HepG2 (cell line): Measurements from ENCODE around the gene VWA1. TPM values are rescaled to one million over a fixed set of nuclear protein-coding genes. Genes with fewer than 3 reads are reported as not detected.
A peak's percentile ranks its signal among the peaks of the same experiment; 100 is the strongest.

Experiments used
- CHD4 ChIP-seq: fragments of 200-600 bp; sonication (generic); IDR thresholded peaks from 2 replicates; pipeline ENCODE4 v1.7.0; 2017; ENCODE audit warnings: mild to moderate bottlenecking, low read length, borderline replicate concordance
- E2F2 ChIP-seq: sonication (generic); formaldehyde crosslinking; IDR thresholded peaks from 2 replicates; pipeline ENCODE4 v1.4.0; 2020; ENCODE audit warnings: missing genetic modification reagents, borderline replicate concordance
- GLI4 ChIP-seq: sonication (generic); formaldehyde crosslinking; IDR thresholded peaks from 2 replicates; pipeline ENCODE4 v1.5.1; 2020; ENCODE audit warnings: missing genetic modification reagents, mild to moderate bottlenecking, moderate library complexity, borderline replicate concordance
- GTF3A ChIP-seq: sonication (generic); formaldehyde crosslinking; conservative IDR thresholded peaks from 2 replicates; pipeline ENCODE4 v1.4.0; 2020; ENCODE audit warnings: mild to moderate bottlenecking, missing genetic modification reagents
- HMG20A ChIP-seq: IDR thresholded peaks from 2 replicates; pipeline ENCODE4 v1.6.1; 2016; ENCODE audit warnings: borderline replicate concordance
- KDM1A ChIP-seq: IDR thresholded peaks from 2 replicates; pipeline ENCODE4 v1.6.1; 2016; ENCODE audit warnings: missing compliant biosample characterization
- MED13 ChIP-seq: sonication (generic); formaldehyde crosslinking; IDR thresholded peaks from 2 replicates; pipeline ENCODE4 v1.5.0; 2020; ENCODE audit warnings: missing genetic modification reagents
- MZF1 ChIP-seq: sonication (generic); formaldehyde crosslinking; IDR thresholded peaks from 2 replicates; pipeline ENCODE4 v1.8.1; 2023; ENCODE audit warnings: mild to moderate bottlenecking, missing genetic modification reagents, borderline replicate concordance
- NCOA1 ChIP-seq: sonication (generic); formaldehyde crosslinking; IDR thresholded peaks from 2 replicates; pipeline ENCODE4 v1.9.0; 2021; ENCODE audit warnings: missing genetic modification reagents
- NR2F2 ChIP-seq: IDR thresholded peaks from 2 replicates; pipeline ENCODE4 v1.6.1; 2012; ENCODE audit warnings: low read depth, inconsistent platforms, borderline replicate concordance
- RAD21 ChIP-seq: fragments of 450-650 bp; formaldehyde crosslinking; IDR thresholded peaks from 2 replicates; pipeline ENCODE4 v1.5.0; 2020; ENCODE audit warnings: mild to moderate bottlenecking
- RBAK ChIP-seq: sonication (generic); formaldehyde crosslinking; IDR thresholded peaks from 2 replicates; pipeline ENCODE4 v1.5.1; 2020; ENCODE audit warnings: mild to moderate bottlenecking, missing genetic modification reagents
- SMAD3 ChIP-seq: sonication (generic); formaldehyde crosslinking; IDR thresholded peaks from 2 replicates; pipeline ENCODE4 v1.4.0; 2020; ENCODE audit warnings: missing genetic modification reagents
- ZEB1 ChIP-seq: IDR thresholded peaks from 2 replicates; pipeline ENCODE4 v1.6.1; 2012; ENCODE audit warnings: mild to moderate bottlenecking, low read depth, inconsistent platforms; ENCODE audit not compliant: insufficient replicate concordance
- ZNF430 ChIP-seq: sonication (generic); formaldehyde crosslinking; IDR thresholded peaks from 2 replicates; pipeline ENCODE4 v1.9.0; 2021; ENCODE audit warnings: mild to moderate bottlenecking, missing genetic modification reagents
- ZNF639 ChIP-seq: conservative IDR thresholded peaks from 2 replicates; pipeline ENCODE4 v1.6.1; 2018; ENCODE audit warnings: missing genetic modification reagents
- polyA plus RNA-seq, 8 experiments: library from polyadenylated mRNA; depleted of rRNA in 3 of 8; stranded (reverse) in 7 of 8; unstranded in 1 of 8; fragments of >200 nt; fragmentation: Illumina TruSeq in 4 of 8; extraction: Trizol in 4 of 8; gene quantifications; 2 replicates each; pipeline versions ENCODE4 v1.2.1 to v1.2.3, GENCODE V29; 2011 to 2016; ENCODE audit warnings: low read depth in 4 of 8, missing spikeins in 1 of 8, mixed read lengths in 1 of 8; ENCODE audit not compliant: insufficient read depth in 1 of 8
- total RNA-seq, 5 experiments: library from RNA; depleted of rRNA; stranded (reverse); fragments of >200 nt; fragmentation: Illumina TruSeq; extraction: Trizol; gene quantifications; 2 replicates each; pipeline ENCODE4 v1.2.3, GENCODE V29; 2016; ENCODE audit warnings: low read depth in 1 of 5
- TF ChIP-seq, protein P1 (sequence below): sonication (generic); formaldehyde crosslinking; IDR thresholded peaks from 2 replicates; pipeline ENCODE4 v1.5.0; 2020; ENCODE audit warnings: mild to moderate bottlenecking, low read depth, missing genetic modification reagents, borderline replicate concordance
- TF ChIP-seq, protein P2 (sequence below): sonication (generic); formaldehyde crosslinking; conservative IDR thresholded peaks from 2 replicates; pipeline ENCODE4 v1.8.0; 2022; ENCODE audit warnings: low read depth, missing genetic modification reagents
- TF ChIP-seq, protein P3 (sequence below): sonication (generic); formaldehyde crosslinking; IDR thresholded peaks from 2 replicates; pipeline ENCODE4 v1.8.1; 2023; ENCODE audit warnings: mild to moderate bottlenecking, missing genetic modification reagents
- TF ChIP-seq, protein P4 (sequence below): sonication (generic); formaldehyde crosslinking; IDR thresholded peaks from 2 replicates; pipeline ENCODE4 v1.9.0; 2021; ENCODE audit warnings: missing genetic modification reagents, borderline replicate concordance

Gene VWA1
- total and polyA plus RNA-seq, 2 of the 13 experiments (the other 11 are each of a cell fraction or from before 2014, with no cell fraction given): 40.9 to 57.5 TPM

DNA sequence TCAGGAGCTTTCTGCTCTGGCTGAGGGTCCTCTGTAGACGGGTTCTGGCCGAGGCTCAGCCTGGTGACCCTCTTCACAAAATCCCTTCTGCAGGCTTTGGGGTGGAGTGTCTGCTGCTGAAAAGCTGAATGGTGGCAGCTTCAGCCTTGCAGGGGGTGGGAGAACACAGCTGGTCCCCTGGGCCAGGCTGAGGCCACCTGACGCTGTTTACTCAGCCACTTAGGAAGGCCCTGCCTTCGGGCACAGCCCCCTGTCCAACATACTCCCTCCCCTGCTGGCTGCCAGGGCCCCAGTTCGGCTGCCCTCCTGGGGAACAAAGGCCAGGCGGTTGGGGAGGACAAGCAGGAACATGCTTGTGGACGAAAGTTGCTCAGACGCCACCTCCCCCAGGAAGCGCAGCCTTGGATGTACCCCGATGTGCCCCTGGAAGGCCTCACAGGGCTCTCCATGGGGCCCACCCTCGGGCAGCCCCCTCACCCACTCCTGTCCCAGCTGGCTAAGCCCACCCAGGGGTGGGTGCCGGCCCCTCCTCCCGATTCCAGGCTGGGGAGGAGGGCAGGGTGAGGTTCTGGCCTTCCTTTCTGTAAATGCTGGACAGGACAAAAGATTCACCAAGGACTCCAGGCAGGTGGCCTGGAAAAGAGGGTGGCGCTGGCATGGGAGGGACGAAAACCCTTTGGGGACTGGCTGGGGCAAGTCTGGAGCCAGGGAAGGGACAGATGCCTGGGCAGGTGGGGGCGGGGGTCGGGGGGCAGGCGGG is 14.2 kb upstream of the VWA1 start, which contains the start of gene ANKRD65 (continued):
- no peak for TF ChIP-seq CHD4
- TF ChIP-seq RAD21 (CRISPR knock-in tag): no peak
- no peak for TF ChIP-seq GTF3A (CRISPR knock-in tag)
- TF ChIP-seq, protein P1, sequence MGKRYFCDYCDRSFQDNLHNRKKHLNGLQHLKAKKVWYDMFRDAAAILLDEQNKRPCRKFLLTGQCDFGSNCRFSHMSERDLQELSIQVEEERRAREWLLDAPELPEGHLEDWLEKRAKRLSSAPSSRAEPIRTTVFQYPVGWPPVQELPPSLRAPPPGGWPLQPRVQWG (CRISPR knock-in tag): no peak
- TF ChIP-seq, protein P2, sequence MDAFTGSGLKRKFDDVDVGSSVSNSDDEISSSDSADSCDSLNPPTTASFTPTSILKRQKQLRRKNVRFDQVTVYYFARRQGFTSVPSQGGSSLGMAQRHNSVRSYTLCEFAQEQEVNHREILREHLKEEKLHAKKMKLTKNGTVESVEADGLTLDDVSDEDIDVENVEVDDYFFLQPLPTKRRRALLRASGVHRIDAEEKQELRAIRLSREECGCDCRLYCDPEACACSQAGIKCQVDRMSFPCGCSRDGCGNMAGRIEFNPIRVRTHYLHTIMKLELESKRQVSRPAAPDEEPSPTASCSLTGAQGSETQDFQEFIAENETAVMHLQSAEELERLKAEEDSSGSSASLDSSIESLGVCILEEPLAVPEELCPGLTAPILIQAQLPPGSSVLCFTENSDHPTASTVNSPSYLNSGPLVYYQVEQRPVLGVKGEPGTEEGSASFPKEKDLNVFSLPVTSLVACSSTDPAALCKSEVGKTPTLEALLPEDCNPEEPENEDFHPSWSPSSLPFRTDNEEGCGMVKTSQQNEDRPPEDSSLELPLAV: no peak
- TF ChIP-seq, protein P3, sequence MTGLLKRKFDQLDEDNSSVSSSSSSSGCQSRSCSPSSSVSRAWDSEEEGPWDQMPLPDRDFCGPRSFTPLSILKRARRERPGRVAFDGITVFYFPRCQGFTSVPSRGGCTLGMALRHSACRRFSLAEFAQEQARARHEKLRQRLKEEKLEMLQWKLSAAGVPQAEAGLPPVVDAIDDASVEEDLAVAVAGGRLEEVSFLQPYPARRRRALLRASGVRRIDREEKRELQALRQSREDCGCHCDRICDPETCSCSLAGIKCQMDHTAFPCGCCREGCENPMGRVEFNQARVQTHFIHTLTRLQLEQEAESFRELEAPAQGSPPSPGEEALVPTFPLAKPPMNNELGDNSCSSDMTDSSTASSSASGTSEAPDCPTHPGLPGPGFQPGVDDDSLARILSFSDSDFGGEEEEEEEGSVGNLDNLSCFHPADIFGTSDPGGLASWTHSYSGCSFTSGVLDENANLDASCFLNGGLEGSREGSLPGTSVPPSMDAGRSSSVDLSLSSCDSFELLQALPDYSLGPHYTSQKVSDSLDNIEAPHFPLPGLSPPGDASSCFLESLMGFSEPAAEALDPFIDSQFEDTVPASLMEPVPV: 0 out of 2 replicates have a peak, but pooled peaks have one; percentile 24
- no peak for TF ChIP-seq MED13 (CRISPR knock-in tag)
- no peak for TF ChIP-seq GLI4 (CRISPR knock-in tag)
- no peak for TF ChIP-seq E2F2 (CRISPR knock-in tag)
- TF ChIP-seq NCOA1: 0 out of 2 replicates have a peak, but pooled peaks have one; percentile 61
- no peak for TF ChIP-seq MZF1 (CRISPR knock-in tag)
- TF ChIP-seq, protein P4, sequence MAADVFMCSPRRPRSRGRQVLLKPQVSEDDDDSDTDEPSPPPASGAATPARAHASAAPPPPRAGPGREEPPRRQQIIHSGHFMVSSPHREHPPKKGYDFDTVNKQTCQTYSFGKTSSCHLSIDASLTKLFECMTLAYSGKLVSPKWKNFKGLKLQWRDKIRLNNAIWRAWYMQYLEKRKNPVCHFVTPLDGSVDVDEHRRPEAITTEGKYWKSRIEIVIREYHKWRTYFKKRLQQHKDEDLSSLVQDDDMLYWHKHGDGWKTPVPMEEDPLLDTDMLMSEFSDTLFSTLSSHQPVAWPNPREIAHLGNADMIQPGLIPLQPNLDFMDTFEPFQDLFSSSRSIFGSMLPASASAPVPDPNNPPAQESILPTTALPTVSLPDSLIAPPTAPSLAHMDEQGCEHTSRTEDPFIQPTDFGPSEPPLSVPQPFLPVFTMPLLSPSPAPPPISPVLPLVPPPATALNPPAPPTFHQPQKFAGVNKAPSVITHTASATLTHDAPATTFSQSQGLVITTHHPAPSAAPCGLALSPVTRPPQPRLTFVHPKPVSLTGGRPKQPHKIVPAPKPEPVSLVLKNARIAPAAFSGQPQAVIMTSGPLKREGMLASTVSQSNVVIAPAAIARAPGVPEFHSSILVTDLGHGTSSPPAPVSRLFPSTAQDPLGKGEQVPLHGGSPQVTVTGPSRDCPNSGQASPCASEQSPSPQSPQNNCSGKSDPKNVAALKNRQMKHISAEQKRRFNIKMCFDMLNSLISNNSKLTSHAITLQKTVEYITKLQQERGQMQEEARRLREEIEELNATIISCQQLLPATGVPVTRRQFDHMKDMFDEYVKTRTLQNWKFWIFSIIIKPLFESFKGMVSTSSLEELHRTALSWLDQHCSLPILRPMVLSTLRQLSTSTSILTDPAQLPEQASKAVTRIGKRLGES (CRISPR knock-in tag): no peak
- no peak for TF ChIP-seq KDM1A
- TF ChIP-seq NR2F2: no peak
- no peak for TF ChIP-seq ZEB1
- no peak; the same call in 1 of the 2 replicates for TF ChIP-seq ZNF430 (CRISPR knock-in tag)
- no peak; the same call in 1 of the 2 replicates for TF ChIP-seq HMG20A (CRISPR knock-in tag)
- TF ChIP-seq ZNF639 (CRISPR knock-in tag): no peak
- no peak; the same call in 1 of the 2 replicates for TF ChIP-seq RBAK (CRISPR knock-in tag)
- no peak for TF ChIP-seq SMAD3 (CRISPR knock-in tag)
